EH (cell line): Measurements from ENCODE around the gene MAP1A.
"Not testable (repeated sequence)": the region's sequence is repeated elsewhere in the genome, so short reads cannot be mapped to it uniquely, and the experiment has no call there.

Source experiments
- DNase-seq: peaks from one replicate; pipeline ENCODE4 v3.0.0-alpha.2; 2015; ENCODE audit warnings: low read depth

Gene MAP1A

GRCh38 chr15:43529587-43530345, 12.4 kb downstream of the MAP1A start:
- DNase-seq = no peak

DNA sequence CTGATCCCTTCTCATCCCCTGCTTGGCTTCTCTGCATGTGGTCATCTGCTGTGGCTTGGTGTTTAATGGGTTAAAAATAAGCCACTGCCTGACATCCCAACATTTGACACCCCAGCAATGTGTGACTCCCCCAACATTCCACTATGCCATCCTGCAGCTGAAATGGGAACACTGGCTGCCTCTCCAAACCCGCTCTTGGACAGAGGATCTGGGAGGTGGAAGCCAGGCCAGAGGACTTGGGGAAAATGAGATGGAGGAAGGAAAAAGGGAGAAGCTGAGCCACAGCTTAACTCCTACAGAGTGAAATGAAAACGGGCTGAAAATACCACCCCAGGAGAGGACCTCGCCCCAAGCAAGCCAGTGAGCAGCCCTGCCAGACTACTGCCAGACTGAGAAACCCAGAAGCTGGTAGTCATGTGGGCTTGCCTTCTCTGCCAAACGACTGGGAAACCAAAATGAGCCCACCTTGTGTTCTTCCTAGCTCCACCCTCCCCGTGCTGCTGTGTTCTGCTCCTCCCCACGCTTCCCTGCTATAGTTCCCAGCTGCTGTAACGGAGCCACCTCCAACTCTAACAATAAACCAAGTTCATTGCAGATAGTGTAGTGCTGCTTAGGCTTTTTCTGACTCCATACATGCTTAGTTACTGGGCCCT, 13.7 kb downstream of the MAP1A start:
- no peak for DNase-seq

DNA sequence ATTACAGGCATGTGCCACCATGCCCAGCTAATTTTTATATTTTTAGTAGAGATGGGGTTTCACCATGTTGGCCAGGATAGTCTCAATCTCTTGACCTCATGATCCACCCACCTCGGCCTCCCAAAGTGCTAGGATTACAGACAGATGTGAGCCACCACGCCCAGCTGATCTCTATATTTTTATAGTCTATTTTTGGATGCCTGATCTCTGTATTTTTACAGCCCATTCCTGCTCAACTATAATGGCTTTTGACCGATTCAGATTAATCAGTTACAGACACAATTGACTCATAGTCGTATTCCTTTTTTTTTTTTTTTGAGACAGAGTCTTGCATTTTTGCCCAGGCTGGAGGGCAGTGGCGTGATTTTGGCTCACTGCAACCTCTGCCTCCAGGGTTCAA, 15.4 kb downstream of the MAP1A start:
- DNase-seq = peak; percentile 71

- DNase-seq = no peak
Measured at GRCh38 chr15:43534897-43535296, 17.5 kb downstream of the MAP1A start.

GRCh38 chr15:43538091-43538490, 20.7 kb downstream of the MAP1A start:
- no peak for DNase-seq

DNA sequence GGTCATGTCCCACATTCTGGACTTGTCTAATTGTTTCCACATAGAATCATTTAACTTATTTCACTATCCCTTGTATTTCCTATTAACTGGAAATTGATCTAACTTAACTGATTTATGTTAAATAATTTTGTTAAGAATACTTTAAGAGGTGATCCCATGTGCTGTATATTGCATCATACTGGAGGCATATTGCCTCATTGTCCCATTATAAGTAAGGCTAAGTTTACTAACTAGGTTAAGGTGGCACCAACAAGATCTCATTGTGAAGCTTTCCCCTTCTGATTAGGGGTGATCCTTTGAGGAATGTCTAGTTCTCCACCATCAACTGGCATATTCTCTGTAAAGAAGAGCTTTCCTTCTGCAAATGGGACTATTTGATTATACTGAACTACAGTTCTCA, 24.4 kb downstream of the MAP1A start:
- no peak for DNase-seq

GRCh38 chr15:43544266-43544665, 26.9 kb downstream of the MAP1A start:
- DNase-seq = peak; percentile 33

GRCh38 chr15:43545426-43545825, 28.0 kb downstream of the MAP1A start:
- DNase-seq = no peak

GRCh38 chr15:43547539-43547938, 30.1 kb downstream of the MAP1A start:
- no peak for DNase-seq

DNA sequence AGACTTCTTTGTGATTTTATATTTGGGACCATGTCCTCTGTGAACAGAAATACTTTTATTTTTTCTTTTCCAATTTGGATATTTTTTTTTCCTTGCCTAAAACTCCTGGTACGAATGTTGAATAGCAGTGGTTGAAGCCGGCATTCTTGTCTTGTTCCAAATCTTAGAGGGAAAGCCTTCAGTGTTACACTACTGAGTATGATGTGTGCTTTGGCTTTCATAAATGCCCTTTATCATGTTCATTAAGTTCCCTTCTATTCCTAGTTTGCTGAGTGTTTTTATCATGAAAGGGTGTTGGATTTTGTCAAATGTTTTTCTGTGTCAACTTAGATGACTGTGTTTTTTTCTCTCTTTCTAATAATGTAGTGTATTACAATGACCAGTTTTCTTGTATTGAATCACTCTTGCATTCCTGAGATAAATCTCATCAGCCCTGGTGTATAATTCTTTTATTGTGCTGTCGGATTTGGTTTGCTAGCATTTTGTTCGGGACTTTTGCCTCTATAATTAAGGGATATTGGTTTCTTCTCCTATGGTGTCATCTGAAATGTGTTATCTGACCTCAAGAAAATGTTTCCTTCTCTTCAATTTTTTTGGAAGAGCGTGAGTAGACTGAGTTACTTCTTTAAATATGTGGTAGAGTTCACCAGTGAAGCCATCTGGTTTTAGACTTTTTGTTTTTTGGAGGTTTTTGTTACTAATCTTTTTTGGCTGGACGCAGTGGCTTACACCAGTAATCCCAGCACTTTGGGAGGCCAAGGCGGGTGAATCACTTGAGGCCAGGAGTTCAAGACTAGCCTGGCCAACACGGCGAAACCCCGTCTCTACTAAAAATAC, 33.3 kb downstream of the MAP1A start:
- DNase-seq = peak; percentile 79

- DNase-seq = no peak
Measured at GRCh38 chr15:43552256-43552655, 34.8 kb downstream of the MAP1A start.

DNA sequence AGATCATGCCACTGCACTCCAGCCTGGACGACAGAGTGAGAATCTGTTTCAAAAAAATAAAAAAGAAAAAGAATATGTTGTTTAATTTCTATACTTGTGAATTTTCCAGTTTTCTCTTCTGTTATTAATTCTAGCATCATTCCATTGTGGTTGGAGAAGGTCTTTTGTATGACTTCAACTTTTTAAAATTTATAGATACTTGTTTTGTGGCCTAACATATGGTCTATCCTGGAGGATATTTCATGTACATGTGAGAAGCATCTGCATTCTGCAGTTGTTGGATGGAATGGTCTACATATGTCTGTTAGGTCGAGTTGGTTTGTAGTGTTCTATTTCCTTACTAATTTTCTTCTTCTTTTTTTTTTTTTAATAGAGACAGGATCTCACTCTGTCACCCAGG, 35.6 kb downstream of the MAP1A start:
- no peak for DNase-seq

- not testable (repeated sequence) for DNase-seq
Measured at GRCh38 chr15:43562753-43563152, 45.3 kb downstream of the MAP1A start.

GRCh38 chr15:43563793-43564192, 46.4 kb downstream of the MAP1A start:
- not testable (repeated sequence) for DNase-seq

GRCh38 chr15:43566615-43567014, 49.2 kb downstream of the MAP1A start:
- not testable (repeated sequence) for DNase-seq

- DNase-seq = not testable (repeated sequence)
Measured at GRCh38 chr15:43574607-43575006, 57.2 kb downstream of the MAP1A start.
